Calu3 (cell line): ENCODE data around the gene KCNK3. TPM values are rescaled to one million over a fixed set of nuclear protein-coding genes. Genes with fewer than 3 reads are reported as not detected.

ENCODE experiments used
- BruUV-seq: library from RNA; stranded (reverse); fragments of 400-500 nt; replicated peaks from 2 replicates; lab custom pipeline; 2021; lab: Mats Ljungman, UMichigan
- CTCF ChIA-PET: fragments of 300-600 bp; sonication (Branson Sonifier 250); formaldehyde crosslinking; loops from one replicate; lab custom pipeline; 2022; ENCODE audit warnings: antibody characterized with exemption; lab: Charles Lee
- DNase-seq: peaks from one replicate; pipeline ENCODE4 v3.0.0; 2022
- H3K27ac Mint-ChIP-seq: one replicate; pipeline ENCODE4 v1.8.0; 2022; ENCODE audit warnings: mixed read lengths; ENCODE audit not compliant: unreplicated experiment
- H3K27me3 Mint-ChIP-seq: one replicate; pipeline ENCODE4 v1.8.0; 2022; ENCODE audit warnings: mixed read lengths; ENCODE audit not compliant: unreplicated experiment
- H3K36me3 Mint-ChIP-seq: one replicate; pipeline ENCODE4 v1.8.0; 2022; ENCODE audit warnings: mild to moderate bottlenecking, moderate library complexity, mixed read lengths; ENCODE audit not compliant: insufficient read depth, unreplicated experiment
- H3K4me1 Mint-ChIP-seq: one replicate; pipeline ENCODE4 v1.8.0; 2022; ENCODE audit warnings: mild to moderate bottlenecking, low read depth, mixed read lengths; ENCODE audit not compliant: unreplicated experiment
- H3K4me3 Mint-ChIP-seq: one replicate; pipeline ENCODE4 v1.8.0; 2022; ENCODE audit warnings: mild to moderate bottlenecking, low read depth, moderate library complexity, mixed read lengths; ENCODE audit not compliant: unreplicated experiment
- H3K9me3 Mint-ChIP-seq: one replicate; pipeline ENCODE4 v1.8.0; 2022; ENCODE audit warnings: low read depth, mixed read lengths; ENCODE audit not compliant: unreplicated experiment
- CTCF ChIP-seq: fragments of 200-600 bp; IDR thresholded peaks from one replicate; pipeline ENCODE4 v1.8.0; 2022; ENCODE audit warnings: antibody characterized with exemption; ENCODE audit not compliant: unreplicated experiment
- intact Hi-C: fragments of 100-400 bp; cut with micrococcal nuclease; formaldehyde crosslinking; loops from one replicate; pipeline ENCODE4 v1.10.0; 2022; ENCODE audit not compliant: unreplicated experiment
- total RNA-seq: library from RNA; stranded (reverse); gene quantifications from 2 replicates; pipeline ENCODE4 v1.2.3, GENCODE V29; 2022

Gene KCNK3
- total RNA-seq, 1 experiment from 2014 or later, result not detected

GRCh38 chr2:26739514-26739913 is 47.0 kb downstream of the KCNK3 start:
- intact Hi-C loops, result no loop called here
- no peaks in the 10 kb centered on the region for H3K9me3 Mint-ChIP-seq
- H3K4me1 Mint-ChIP-seq, result no peaks in the 10 kb centered on the region
- H3K36me3 Mint-ChIP-seq, result no peaks in the 10 kb centered on the region
- no peak overlapping the region for H3K4me3 Mint-ChIP-seq
- BruUV-seq, result no TSS peak
- DNase-seq, result no peak
- CTCF ChIA-PET, result interaction anchor here (0.6 kb wide), 1 partner anchor 60 kb away, joined by 6 read pairs; no protein-coding TSS in a partner anchor
- no peak overlapping the region for H3K27ac Mint-ChIP-seq
- H3K27me3 Mint-ChIP-seq, result peaks cover 56% of the 10 kb centered on the region
- TF ChIP-seq CTCF, result no peak

DNA sequence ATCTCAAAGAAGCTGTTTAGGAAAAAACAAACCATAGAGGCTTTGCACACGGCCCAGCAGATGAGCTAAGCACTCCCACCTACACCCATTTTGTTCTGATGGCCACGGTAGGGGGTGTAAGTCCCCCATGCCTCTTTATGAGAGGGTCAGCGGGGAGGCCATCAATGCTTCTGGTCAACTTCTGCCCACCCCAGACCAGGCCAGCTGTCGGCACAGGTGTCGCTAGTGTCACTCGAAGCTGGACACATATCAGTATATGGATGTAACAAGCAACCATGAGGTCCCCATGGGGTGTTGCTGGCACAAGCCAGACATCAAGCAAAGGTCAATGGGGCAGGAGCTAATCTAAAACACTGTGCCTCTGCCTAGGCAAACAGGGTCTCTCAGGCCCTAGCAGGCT is 47.8 kb downstream of the KCNK3 start:
- H3K9me3 Mint-ChIP-seq, result no peaks in the 10 kb centered on the region
- no peak for DNase-seq
- H3K27ac Mint-ChIP-seq, result no peak overlapping the region
- BruUV-seq, result no TSS peak
- TF ChIP-seq CTCF, result no peak
- H3K4me3 Mint-ChIP-seq, result no peak overlapping the region
- H3K36me3 Mint-ChIP-seq, result no peaks in the 10 kb centered on the region
- no peaks in the 10 kb centered on the region for H3K4me1 Mint-ChIP-seq
- H3K27me3 Mint-ChIP-seq, result peaks cover 48% of the 10 kb centered on the region
- CTCF ChIA-PET, result no interaction called here
- intact Hi-C loops, result no loop called here

GRCh38 chr2:26740890-26741302 is 48.4 kb downstream of the KCNK3 start:
- intact Hi-C loops, result no loop called here
- Mint-ChIP-seq H3K9me3 (no peaks in the 10 kb centered on the region), H3K36me3 (peaks cover 5% of the 10 kb centered on the region), H3K4me1 (no peaks in the 10 kb centered on the region), H3K4me3 (no peak overlapping the region), H3K27ac (no peak overlapping the region), H3K27me3 (peaks cover 44% of the 10 kb centered on the region)
- no peak for TF ChIP-seq CTCF
- no TSS peak for BruUV-seq
- CTCF ChIA-PET, result no interaction called here
- no peak for DNase-seq

GRCh38 chr2:26742048-26742770 is 49.7 kb downstream of the KCNK3 start:
- H3K36me3 Mint-ChIP-seq, result peaks cover 5% of the 10 kb centered on the region
- H3K27ac Mint-ChIP-seq, result no peak overlapping the region
- no peak for TF ChIP-seq CTCF
- no peak overlapping the region for H3K4me3 Mint-ChIP-seq
- intact Hi-C loops, result no loop called here
- BruUV-seq, result no TSS peak
- CTCF ChIA-PET, result interaction anchor here (2.3 kb wide), 1 partner anchor 136 kb away, joined by 7 read pairs; no protein-coding TSS in a partner anchor
- no peaks in the 10 kb centered on the region for H3K9me3 Mint-ChIP-seq
- H3K4me1 Mint-ChIP-seq, result no peaks in the 10 kb centered on the region
- peaks cover 44% of the 10 kb centered on the region for H3K27me3 Mint-ChIP-seq
- DNase-seq, result no peak
